ENCODE measurements around the gene CORO7. TPM values are rescaled to one million over a fixed set of nuclear protein-coding genes. Genes with fewer than 3 reads are reported as not detected.

CORO7 gene
- total and polyA plus RNA-seq, 9 of the 15 experiments (the other 6 are each of a cell fraction or from before 2014, with no cell fraction given) = 0.45 to 77.2 (median 18.7) TPM

DNA sequence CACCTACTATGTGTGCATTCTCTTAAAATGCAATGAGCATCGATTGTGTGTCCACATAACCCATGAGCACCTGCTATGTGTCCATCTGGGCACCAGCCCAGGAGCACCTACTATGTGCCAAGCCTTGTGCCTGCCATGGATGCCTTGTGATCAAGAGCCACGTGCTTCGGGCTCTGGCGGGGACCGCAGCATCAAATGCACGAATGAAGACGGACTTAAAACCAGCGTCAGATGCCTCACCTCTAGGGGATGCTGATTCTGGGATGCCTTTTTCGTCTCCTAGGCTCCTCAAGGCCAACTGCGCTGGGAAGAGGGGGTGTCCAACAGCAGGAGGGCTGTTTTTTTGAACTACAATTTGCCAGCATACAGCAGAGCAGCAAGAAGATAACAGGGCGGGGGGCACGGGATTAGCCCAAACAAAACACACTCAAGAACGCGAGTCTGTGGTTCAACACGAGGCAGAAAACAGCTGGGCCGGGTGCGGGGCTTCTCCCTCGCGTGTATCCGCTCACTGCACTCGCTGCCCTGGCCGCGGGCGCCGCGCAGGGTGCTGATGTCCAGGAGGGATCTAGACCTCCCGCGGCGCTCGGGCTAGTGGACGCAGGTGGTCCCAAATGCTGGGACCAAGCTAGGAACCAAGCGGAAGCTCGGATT, 101.7 kb downstream of the CORO7 start (continued):
- TF ChIP-seq ZKSCAN1 (IDR thresholded peaks at IDR 0.05; ENCODE audit: low read depth, low read length) (peak; percentile 97), NCOA6 (IDR thresholded peaks at IDR 0.05) (no peak), MAZ (CRISPR knock-in tag; conservative IDR thresholded peaks at IDR 0.05 in 1 of 2, IDR thresholded peaks at IDR 0.05 in 1 of 2) (no peak), ZNF780A (CRISPR knock-in tag; IDR thresholded peaks at IDR 0.05) (no peak), FOXA1 (IDR thresholded peaks at IDR 0.05; ENCODE audit: borderline replicate concordance) (no peak), IRF2 (CRISPR knock-in tag; IDR thresholded peaks at IDR 0.05) (no peak), CEBPG (CRISPR knock-in tag; IDR thresholded peaks at IDR 0.05) (no peak), CEBPG (tag; conservative IDR thresholded peaks at IDR 0.05 in 1 of 2, IDR thresholded peaks at IDR 0.05 in 1 of 2) (no peak), SP1 (CRISPR knock-in tag; IDR thresholded peaks at IDR 0.05) (0 out of 2 replicates have a peak, but pooled peaks have one; percentile 11), ZBED1 (IDR thresholded peaks at IDR 0.05) (no peak), DACH1 (IDR thresholded peaks at IDR 0.05; ENCODE audit: partially characterized antibody) (peak; percentile 41), NFIC (IDR thresholded peaks at IDR 0.05) (no peak)
- TF ChIP-seq, protein P1, sequence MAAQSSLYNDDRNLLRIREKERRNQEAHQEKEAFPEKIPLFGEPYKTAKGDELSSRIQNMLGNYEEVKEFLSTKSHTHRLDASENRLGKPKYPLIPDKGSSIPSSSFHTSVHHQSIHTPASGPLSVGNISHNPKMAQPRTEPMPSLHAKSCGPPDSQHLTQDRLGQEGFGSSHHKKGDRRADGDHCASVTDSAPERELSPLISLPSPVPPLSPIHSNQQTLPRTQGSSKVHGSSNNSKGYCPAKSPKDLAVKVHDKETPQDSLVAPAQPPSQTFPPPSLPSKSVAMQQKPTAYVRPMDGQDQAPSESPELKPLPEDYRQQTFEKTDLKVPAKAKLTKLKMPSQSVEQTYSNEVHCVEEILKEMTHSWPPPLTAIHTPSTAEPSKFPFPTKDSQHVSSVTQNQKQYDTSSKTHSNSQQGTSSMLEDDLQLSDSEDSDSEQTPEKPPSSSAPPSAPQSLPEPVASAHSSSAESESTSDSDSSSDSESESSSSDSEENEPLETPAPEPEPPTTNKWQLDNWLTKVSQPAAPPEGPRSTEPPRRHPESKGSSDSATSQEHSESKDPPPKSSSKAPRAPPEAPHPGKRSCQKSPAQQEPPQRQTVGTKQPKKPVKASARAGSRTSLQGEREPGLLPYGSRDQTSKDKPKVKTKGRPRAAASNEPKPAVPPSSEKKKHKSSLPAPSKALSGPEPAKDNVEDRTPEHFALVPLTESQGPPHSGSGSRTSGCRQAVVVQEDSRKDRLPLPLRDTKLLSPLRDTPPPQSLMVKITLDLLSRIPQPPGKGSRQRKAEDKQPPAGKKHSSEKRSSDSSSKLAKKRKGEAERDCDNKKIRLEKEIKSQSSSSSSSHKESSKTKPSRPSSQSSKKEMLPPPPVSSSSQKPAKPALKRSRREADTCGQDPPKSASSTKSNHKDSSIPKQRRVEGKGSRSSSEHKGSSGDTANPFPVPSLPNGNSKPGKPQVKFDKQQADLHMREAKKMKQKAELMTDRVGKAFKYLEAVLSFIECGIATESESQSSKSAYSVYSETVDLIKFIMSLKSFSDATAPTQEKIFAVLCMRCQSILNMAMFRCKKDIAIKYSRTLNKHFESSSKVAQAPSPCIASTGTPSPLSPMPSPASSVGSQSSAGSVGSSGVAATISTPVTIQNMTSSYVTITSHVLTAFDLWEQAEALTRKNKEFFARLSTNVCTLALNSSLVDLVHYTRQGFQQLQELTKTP (IDR thresholded peaks at IDR 0.05; ENCODE audit: low read depth in 1 of 2, partially characterized antibody in 2 of 2) = no peak
- TF ChIP-seq, protein P2, sequence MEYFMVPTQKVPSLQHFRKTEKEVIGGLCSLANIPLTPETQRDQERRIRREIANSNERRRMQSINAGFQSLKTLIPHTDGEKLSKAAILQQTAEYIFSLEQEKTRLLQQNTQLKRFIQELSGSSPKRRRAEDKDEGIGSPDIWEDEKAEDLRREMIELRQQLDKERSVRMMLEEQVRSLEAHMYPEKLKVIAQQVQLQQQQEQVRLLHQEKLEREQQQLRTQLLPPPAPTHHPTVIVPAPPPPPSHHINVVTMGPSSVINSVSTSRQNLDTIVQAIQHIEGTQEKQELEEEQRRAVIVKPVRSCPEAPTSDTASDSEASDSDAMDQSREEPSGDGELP (CRISPR knock-in tag; IDR thresholded peaks at IDR 0.05; ENCODE audit: borderline replicate concordance) = peak; percentile 71; the same call in 1 of the 2 replicates
- TF ChIP-seq, protein P3, sequence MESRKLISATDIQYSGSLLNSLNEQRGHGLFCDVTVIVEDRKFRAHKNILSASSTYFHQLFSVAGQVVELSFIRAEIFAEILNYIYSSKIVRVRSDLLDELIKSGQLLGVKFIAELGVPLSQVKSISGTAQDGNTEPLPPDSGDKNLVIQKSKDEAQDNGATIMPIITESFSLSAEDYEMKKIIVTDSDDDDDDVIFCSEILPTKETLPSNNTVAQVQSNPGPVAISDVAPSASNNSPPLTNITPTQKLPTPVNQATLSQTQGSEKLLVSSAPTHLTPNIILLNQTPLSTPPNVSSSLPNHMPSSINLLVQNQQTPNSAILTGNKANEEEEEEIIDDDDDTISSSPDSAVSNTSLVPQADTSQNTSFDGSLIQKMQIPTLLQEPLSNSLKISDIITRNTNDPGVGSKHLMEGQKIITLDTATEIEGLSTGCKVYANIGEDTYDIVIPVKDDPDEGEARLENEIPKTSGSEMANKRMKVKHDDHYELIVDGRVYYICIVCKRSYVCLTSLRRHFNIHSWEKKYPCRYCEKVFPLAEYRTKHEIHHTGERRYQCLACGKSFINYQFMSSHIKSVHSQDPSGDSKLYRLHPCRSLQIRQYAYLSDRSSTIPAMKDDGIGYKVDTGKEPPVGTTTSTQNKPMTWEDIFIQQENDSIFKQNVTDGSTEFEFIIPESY (CRISPR knock-in tag; IDR thresholded peaks at IDR 0.05) = peak; percentile 77
- TF ChIP-seq, protein P4, sequence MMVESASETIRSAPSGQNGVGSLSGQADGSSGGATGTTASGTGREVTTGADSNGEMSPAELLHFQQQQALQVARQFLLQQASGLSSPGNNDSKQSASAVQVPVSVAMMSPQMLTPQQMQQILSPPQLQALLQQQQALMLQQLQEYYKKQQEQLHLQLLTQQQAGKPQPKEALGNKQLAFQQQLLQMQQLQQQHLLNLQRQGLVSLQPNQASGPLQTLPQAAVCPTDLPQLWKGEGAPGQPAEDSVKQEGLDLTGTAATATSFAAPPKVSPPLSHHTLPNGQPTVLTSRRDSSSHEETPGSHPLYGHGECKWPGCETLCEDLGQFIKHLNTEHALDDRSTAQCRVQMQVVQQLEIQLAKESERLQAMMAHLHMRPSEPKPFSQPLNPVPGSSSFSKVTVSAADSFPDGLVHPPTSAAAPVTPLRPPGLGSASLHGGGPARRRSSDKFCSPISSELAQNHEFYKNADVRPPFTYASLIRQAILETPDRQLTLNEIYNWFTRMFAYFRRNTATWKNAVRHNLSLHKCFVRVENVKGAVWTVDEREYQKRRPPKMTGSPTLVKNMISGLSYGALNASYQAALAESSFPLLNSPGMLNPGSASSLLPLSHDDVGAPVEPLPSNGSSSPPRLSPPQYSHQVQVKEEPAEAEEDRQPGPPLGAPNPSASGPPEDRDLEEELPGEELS (CRISPR knock-in tag; IDR thresholded peaks at IDR 0.05; ENCODE audit: borderline replicate concordance) = peak; percentile 90; the same call in 1 of the 2 replicates
- TF ChIP-seq, protein P5, sequence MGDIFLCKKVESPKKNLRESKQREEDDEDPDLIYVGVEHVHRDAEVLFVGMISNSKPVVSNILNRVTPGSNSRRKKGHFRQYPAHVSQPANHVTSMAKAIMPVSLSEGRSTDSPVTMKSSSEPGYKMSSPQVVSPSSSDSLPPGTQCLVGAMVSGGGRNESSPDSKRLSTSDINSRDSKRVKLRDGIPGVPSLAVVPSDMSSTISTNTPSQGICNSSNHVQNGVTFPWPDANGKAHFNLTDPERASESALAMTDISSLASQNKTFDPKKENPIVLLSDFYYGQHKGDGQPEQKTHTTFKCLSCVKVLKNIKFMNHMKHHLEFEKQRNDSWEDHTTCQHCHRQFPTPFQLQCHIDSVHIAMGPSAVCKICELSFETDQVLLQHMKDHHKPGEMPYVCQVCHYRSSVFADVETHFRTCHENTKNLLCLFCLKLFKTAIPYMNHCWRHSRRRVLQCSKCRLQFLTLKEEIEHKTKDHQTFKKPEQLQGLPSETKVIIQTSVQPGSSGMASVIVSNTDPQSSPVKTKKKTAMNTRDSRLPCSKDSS (IDR thresholded peaks at IDR 0.05; ENCODE audit: low read depth, partially characterized antibody) = no peak

Measured in K562 (cell line).